ENCODE data around the gene FPGS. TPM values are rescaled to one million over a fixed set of nuclear protein-coding genes. Genes with fewer than 3 reads are reported as not detected.

The FPGS gene
- total and polyA plus RNA-seq, 2 donors (not counting 1 experiment from before 2014, with no cell fraction given): 103 to 136 TPM

- H3K4me3 ChIP-seq (ENCODE audit: control extremely low read depth in 1 of 5, extremely low read depth in 1 of 5, insufficient read depth in 1 of 5, low read depth in 2 of 5, low read length in 4 of 5): no peak overlapping the region
- Mint-ChIP-seq H3K4me1 (peaks cover 81% of the 10 kb centered on the region), H3K4me3 (no peak overlapping the region)
These were observed 34.8 kb upstream of the FPGS start for GRCh38 chr9:127767909-127768331.

More at GRCh38 chr9:127767909-127768331, 34.8 kb upstream of the FPGS start:
- intact Hi-C loops (cut with micrococcal nuclease): no loop called here
- H3K4me1 ChIP-seq (ENCODE audit: control insufficient read depth in 2 of 2, insufficient read depth in 2 of 2, low read length in 2 of 2): peaks cover 44 to 68% of the 10 kb centered on the region in 2 donors
- ATAC-seq (ENCODE audit: low read depth) (no peak), DNase-seq (no peak)
- no peak for TF ChIP-seq EZH2 (IDR thresholded peaks at IDR 0.05; ENCODE audit: borderline replicate concordance, insufficient read depth, low read depth, low read length, poor library complexity, severe bottlenecking)
- no peak for TF ChIP-seq CTCF (IDR thresholded peaks at IDR 0.05)
- H3K36me3 ChIP-seq (replicated peaks in 1 of 2; ENCODE audit: control extremely low read depth in 1 of 2, control insufficient read depth in 1 of 2, extremely low read depth in 1 of 2, insufficient read depth in 2 of 2, low read length in 1 of 2): peaks cover 0 to 82% of the 10 kb centered on the region in 2 experiments
- H3K79me2 ChIP-seq (ENCODE audit: control insufficient read depth, insufficient read depth, low read length): peaks cover 94% of the 10 kb centered on the region
- H2AFZ ChIP-seq (ENCODE audit: insufficient read depth, low read depth, low read length, poor library complexity, severe bottlenecking): no peak overlapping the region
- ChIA-PET POLR2A (interaction anchor here (0.5 kb wide), 1 partner anchor 368 kb away, joined by 3 read pairs; no protein-coding TSS in a partner anchor), CTCF (interaction anchor here (0.9 to 2.9 kb wide), 4 partner anchors 24 to 153 kb away, joined by 4 to 18 read pairs (median 4); partner anchors contain the start of gene TOR2A)
- H3K27ac ChIP-seq (ENCODE audit: low read length in 2 of 2): peak overlapping the region in 1 of 2 donors; percentile 94
- H3K9ac ChIP-seq (ENCODE audit: low read length): no peak overlapping the region
- no peaks in the 10 kb centered on the region for H3K9me3 ChIP-seq (ENCODE audit: control extremely low read depth in 1 of 3, control insufficient read depth in 2 of 3, insufficient read depth in 1 of 3, low read length in 2 of 3)
- H3K27me3 ChIP-seq (replicated peaks in 1 of 4; ENCODE audit: control extremely low read depth in 1 of 4, control insufficient read depth in 3 of 4, insufficient read depth in 4 of 4, low read length in 3 of 4): no peaks in the 10 kb centered on the region
- H3K27me3 Mint-ChIP-seq: no peaks in the 10 kb centered on the region
- peaks cover 98% of the 10 kb centered on the region for H4K20me1 ChIP-seq (ENCODE audit: control insufficient read depth, insufficient read depth, low read length, poor library complexity, severe bottlenecking)
- H3K9me3 Mint-ChIP-seq (ENCODE audit: insufficient read depth): no peaks in the 10 kb centered on the region
- H3K27ac Mint-ChIP-seq: peak overlapping the region; percentile 76
- 80% methylated on average over 12 of the region's 13 CpGs for WGBS (ENCODE audit: insufficient coverage)
- peak overlapping the region; percentile 52 for H3K4me2 ChIP-seq (replicated peaks; ENCODE audit: low read depth, low read length, poor library complexity, severe bottlenecking)

Measured in B cell (primary cell).